Measurements from ENCODE around the gene CYTH4. TPM values are rescaled to one million over a fixed set of nuclear protein-coding genes. Genes with fewer than 3 reads are reported as not detected.

The CYTH4 gene
- polyA plus RNA-seq, 1 experiment = not detected

DNA sequence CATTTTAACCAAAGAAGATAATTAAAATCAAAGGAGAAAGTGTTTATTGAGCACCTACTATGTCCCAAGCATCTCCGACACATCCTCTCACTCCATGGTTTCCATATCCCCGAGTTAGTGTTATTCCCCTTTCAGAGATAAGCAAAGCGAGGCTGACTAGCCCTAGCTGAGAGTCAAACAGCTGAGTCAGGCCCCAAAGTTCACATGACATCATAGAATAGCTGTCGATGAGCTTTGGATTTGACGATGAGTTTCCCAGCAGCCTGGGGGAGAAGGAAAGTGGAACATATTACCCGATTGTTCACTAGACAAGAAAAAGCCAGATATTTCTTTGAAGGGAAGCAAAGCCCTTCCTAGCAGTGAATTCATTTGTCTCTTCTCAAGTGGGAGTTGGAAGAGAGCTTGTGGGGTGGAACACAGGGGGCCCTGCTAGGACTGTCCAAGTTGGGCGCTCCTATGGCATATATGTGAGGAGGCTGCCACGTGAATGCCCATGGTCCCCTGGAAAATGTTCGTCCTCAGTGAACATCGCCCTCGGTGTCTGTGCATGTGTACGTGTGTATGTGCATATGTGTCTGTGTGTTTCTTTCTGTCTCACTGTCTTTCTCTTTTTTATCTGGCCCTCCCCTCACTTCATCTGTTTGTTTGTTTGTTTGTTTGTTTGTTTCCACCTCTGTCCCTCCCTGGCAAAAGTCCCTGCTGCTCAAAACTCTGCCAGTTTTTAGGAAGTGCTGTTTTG is 493 bp upstream of the CYTH4 start:
- CTCF ChIA-PET = interaction anchor here (0.7 to 1.9 kb wide), 4 partner anchors 9 to 82 kb away, joined by 3 to 6 read pairs (median 3); no protein-coding TSS in a partner anchor
- Histone ChIP-seq H3K27me3 (ENCODE audit: control insufficient read depth, insufficient read depth, low read length) (peaks cover 3% of the 10 kb centered on the region; the same call in 1 of the 2 replicates), H3K36me3 (ENCODE audit: control insufficient read depth, insufficient read depth, low read length) (no peaks in the 10 kb centered on the region), H3K4me3 (ENCODE audit: low read depth, low read length) (no peak overlapping the region)
- POLR2A ChIA-PET = no interaction called here
- TF ChIP-seq, protein P1, sequence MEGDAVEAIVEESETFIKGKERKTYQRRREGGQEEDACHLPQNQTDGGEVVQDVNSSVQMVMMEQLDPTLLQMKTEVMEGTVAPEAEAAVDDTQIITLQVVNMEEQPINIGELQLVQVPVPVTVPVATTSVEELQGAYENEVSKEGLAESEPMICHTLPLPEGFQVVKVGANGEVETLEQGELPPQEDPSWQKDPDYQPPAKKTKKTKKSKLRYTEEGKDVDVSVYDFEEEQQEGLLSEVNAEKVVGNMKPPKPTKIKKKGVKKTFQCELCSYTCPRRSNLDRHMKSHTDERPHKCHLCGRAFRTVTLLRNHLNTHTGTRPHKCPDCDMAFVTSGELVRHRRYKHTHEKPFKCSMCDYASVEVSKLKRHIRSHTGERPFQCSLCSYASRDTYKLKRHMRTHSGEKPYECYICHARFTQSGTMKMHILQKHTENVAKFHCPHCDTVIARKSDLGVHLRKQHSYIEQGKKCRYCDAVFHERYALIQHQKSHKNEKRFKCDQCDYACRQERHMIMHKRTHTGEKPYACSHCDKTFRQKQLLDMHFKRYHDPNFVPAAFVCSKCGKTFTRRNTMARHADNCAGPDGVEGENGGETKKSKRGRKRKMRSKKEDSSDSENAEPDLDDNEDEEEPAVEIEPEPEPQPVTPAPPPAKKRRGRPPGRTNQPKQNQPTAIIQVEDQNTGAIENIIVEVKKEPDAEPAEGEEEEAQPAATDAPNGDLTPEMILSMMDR (IDR thresholded peaks at IDR 0.05; ENCODE audit: insufficient read depth, low read depth, low read length) = no peak
- no peak for DNase-seq (ENCODE audit: low read depth)

DNA sequence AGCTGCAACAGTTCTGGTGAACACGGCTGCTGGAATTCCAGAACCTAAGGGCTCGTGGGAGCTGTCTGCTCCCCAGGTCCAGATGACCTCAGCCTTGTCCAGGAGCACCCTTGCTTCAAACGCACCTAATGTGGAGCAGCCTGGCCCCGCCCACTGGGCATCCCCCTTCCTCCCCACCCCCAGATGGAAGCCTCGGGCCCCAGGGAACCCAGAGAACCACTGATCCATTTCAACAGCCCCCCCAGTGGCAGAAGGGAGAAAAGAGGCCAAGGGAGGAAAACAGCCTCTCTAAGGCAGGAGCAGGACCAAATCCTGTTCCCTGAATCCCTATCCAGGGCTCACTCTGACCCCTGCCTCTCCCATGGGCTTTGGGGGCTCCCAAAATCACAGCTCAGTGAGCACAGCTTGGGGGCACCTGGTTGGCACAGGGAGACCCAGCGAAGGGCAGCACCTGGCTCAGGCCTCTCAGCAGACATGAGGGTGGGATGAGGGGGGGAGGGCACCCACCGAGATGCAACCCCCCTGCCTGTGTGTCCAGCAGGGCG is 1.2 kb downstream of the CYTH4 start:
- no peaks in the 10 kb centered on the region for H3K36me3 ChIP-seq (ENCODE audit: control insufficient read depth, insufficient read depth, low read length)
- ChIA-PET CTCF (interaction anchor here (0.5 to 1.1 kb wide), 6 partner anchors 9 to 1022 kb away, joined by 3 to 5 read pairs (median 4); no protein-coding TSS in a partner anchor), POLR2A (no interaction called here)
- TF ChIP-seq, protein P1 (IDR thresholded peaks at IDR 0.05; ENCODE audit: insufficient read depth, low read depth, low read length) = peak; percentile 41
- H3K27me3 ChIP-seq (ENCODE audit: control insufficient read depth, insufficient read depth, low read length) = peaks cover 3% of the 10 kb centered on the region
- no peak overlapping the region for H3K4me3 ChIP-seq (ENCODE audit: low read depth, low read length)
- DNase-seq (ENCODE audit: low read depth) = no peak

DNA sequence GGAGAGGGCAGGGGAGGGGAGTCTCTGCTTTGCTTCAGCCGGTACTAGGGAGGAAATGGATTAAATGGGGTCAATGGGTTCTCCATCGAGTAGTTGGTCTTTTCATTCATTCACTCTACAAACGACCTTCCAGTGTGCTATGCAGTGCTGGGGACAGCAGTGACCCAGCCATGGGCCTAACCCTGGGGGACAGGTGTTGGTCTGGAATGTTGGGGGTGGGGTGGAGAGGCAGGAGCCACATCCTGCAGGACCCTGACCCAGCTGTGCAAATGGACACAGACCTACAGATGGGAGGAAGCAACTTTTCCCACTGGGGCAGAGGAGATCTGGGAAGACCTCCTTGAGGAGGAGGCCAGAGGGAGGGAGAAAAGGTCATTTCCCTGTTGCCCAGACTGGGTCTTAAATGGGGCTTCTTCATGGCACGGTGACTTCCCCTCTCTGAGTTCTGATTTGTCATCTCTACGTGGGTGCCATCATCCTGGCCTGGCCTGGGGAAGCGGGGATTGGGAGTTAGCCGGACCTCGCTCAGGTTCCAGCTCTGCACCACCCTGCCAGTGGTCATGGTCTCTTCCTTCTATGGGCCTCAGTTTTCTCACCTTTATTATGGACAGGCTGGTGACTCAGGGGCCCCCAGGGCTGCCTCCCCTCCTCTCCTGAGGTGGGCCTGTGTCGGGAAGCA is 2.0 kb downstream of the CYTH4 start:
- ChIA-PET POLR2A (no interaction called here), CTCF (interaction anchor here (0.6 to 0.9 kb wide), 3 partner anchors 10 to 1021 kb away, joined by 3 to 4 read pairs (median 3); no protein-coding TSS in a partner anchor)
- peaks cover 3% of the 10 kb centered on the region for H3K27me3 ChIP-seq (ENCODE audit: control insufficient read depth, insufficient read depth, low read length)
- H3K36me3 ChIP-seq (ENCODE audit: control insufficient read depth, insufficient read depth, low read length) = no peaks in the 10 kb centered on the region
- no peak overlapping the region for H3K4me3 ChIP-seq (ENCODE audit: low read depth, low read length)
- no peak for DNase-seq (ENCODE audit: low read depth)
- TF ChIP-seq, protein P1 (IDR thresholded peaks at IDR 0.05; ENCODE audit: insufficient read depth, low read depth, low read length) = no peak

DNA sequence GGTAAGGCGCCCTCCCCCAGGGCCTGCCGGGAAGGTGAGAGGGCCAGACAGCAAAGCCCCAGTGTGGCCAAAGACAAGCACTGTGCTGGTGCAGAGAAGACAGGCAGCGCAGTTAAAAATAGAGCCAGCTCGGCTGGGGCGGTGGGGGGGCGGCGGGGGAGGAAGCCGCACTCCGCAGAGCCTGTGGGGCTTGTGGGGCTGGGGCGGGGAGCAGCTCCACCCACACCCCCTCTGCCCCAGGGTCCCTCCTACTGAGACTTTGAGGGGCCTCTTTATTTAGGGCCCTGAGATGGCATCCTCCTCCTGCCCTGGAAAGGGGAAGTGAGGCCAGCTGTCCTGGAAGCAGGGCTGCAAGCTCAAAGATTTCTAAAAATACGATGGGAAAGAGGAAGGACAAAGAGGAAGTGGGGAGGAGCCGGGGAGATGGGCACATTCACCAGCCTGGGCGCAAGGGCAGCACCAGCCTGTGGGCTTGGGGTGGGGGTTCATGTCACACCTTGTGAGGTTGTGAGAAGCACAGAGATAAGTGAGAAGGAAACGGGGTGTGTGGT is 2.6 kb downstream of the CYTH4 start:
- ChIA-PET POLR2A (no interaction called here), CTCF (interaction anchor here (0.9 kb wide), 1 partner anchor 33 kb away, joined by 4 read pairs; no protein-coding TSS in a partner anchor)
- Histone ChIP-seq H3K4me3 (ENCODE audit: low read depth, low read length) (no peak overlapping the region), H3K36me3 (ENCODE audit: control insufficient read depth, insufficient read depth, low read length) (no peaks in the 10 kb centered on the region), H3K27me3 (ENCODE audit: control insufficient read depth, insufficient read depth, low read length) (peaks cover 3% of the 10 kb centered on the region)
- no peak for DNase-seq (ENCODE audit: low read depth)
- TF ChIP-seq, protein P1 (IDR thresholded peaks at IDR 0.05; ENCODE audit: insufficient read depth, low read depth, low read length) = no peak

DNA sequence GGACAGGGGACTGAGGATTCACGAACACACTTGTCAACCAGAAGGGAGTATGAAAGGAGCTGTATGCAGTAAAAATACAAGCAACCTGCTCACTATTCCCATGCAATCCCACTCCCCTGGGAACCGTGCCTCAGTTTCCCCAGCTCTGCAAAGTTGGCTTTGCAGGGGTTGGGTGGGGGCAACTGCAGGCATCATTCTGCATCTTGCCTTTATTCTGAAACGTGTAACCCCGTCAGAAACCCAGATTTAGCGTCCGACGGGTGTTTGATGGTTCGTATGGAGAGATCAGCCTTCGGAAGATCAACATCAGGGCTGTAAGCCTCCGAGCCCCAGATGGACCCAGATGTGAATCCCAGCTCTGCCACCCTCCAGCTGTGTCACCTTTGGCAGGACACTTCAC is 3.6 kb downstream of the CYTH4 start:
- no peak overlapping the region for H3K4me3 ChIP-seq (ENCODE audit: low read depth, low read length)
- no peaks in the 10 kb centered on the region for H3K36me3 ChIP-seq (ENCODE audit: control insufficient read depth, insufficient read depth, low read length)
- ChIA-PET CTCF (interaction anchor here (0.7 kb wide), 1 partner anchor 25 kb away, joined by 3 read pairs; no protein-coding TSS in a partner anchor), POLR2A (no interaction called here)
- TF ChIP-seq, protein P1 (IDR thresholded peaks at IDR 0.05; ENCODE audit: insufficient read depth, low read depth, low read length) = no peak
- no peak for DNase-seq (ENCODE audit: low read depth)
- peaks cover 3% of the 10 kb centered on the region for H3K27me3 ChIP-seq (ENCODE audit: control insufficient read depth, insufficient read depth, low read length)
